ENCODE results near the gene PDE4DIP. TPM values are rescaled to one million over a fixed set of nuclear protein-coding genes. Genes with fewer than 3 reads are reported as not detected.

PDE4DIP gene
- total RNA-seq, 1 donor from 2014 or later = 8.9 TPM

Other genes starting within 250 kb of the PDE4DIP start
- gene NBPF14, start 248.4 kb upstream of the PDE4DIP start, total RNA-seq = 24.5 TPM
- not detected for gene NUDT4B, start 95.7 kb upstream of the PDE4DIP start, total RNA-seq